ENCODE data around the gene AUTS2.

DNA sequence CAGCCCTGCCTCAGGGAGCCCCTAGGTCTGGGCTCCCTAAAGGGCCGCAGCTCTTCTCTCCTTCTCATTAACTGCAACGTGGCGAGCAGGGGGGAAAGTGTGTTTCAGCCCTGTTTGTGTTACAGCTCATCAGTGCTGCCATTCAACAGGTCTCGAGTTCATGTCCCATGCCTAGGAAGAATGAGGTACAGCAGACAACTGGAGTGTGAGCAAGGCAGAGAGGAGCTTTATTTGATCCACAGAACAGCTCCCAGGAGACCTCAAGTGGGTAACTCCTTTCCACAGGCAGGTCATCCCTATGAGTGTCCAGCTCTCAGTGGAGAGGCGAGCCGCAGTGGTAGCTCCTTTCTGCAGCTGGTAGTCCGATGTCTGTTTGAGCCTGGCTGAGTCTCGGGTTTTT, 313.1 kb downstream of the AUTS2 start:
- TF ChIP-seq, protein P1, sequence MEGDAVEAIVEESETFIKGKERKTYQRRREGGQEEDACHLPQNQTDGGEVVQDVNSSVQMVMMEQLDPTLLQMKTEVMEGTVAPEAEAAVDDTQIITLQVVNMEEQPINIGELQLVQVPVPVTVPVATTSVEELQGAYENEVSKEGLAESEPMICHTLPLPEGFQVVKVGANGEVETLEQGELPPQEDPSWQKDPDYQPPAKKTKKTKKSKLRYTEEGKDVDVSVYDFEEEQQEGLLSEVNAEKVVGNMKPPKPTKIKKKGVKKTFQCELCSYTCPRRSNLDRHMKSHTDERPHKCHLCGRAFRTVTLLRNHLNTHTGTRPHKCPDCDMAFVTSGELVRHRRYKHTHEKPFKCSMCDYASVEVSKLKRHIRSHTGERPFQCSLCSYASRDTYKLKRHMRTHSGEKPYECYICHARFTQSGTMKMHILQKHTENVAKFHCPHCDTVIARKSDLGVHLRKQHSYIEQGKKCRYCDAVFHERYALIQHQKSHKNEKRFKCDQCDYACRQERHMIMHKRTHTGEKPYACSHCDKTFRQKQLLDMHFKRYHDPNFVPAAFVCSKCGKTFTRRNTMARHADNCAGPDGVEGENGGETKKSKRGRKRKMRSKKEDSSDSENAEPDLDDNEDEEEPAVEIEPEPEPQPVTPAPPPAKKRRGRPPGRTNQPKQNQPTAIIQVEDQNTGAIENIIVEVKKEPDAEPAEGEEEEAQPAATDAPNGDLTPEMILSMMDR (IDR thresholded peaks at IDR 0.05) = no peak
- TF ChIP-seq POLR2A (IDR thresholded peaks at IDR 0.05) (no peak), POLR2AphosphoS5 (IDR thresholded peaks at IDR 0.05; ENCODE audit: insufficient read depth in 1 of 2, low read depth in 1 of 2) (no peak)

Measured in vagina (tissue), 2 donors.